Body of pancreas (tissue), 4 donors: ENCODE results near the gene GFOD1.
"Not testable (repeated sequence)": the region's sequence is repeated elsewhere in the genome, so short reads cannot be mapped to it uniquely, and the experiment has no call there.

Source experiments
- POLR2A ChIP-seq, 3 donors: fragments of 450-650 bp; IDR thresholded peaks; one replicate each; pipeline ENCODE4 v1.6.1; 2016; ENCODE audit warnings: antibody characterized with exemption in 3 of 3, mild to moderate bottlenecking in 2 of 3
- TF ChIP-seq, protein P1 (sequence below), 7 experiments: fragments of 450-650 bp in 4 of 7; fragments of 200-600 bp in 3 of 7; sonication (generic) in 3 of 7; IDR thresholded peaks; one replicate each; pipeline ENCODE4 v1.5.1; 2016 to 2019; ENCODE audit warnings: antibody characterized with exemption in 7 of 7

DNA sequence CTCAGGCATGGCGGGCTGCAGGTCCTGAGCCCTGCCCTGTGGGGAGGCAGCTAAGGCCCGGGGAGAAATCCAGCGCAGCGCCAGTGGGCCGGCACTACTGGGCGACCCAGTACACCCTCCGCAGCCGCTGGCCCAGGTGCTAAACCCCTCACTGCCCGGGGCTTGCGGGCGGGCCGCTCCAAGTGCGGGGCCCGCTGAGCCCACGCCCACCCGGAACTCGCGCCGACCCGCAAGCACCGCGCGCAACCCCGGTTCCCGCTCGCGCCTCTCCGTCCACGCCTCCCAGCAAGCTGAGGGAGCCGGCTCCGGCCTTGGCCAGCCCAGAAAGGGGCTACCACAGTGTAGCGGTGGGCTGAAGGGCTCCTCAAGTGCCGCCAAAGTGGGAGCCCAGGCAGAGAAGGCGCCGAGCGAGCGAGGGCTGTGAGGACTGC is 23.8 kb upstream of the GFOD1 start:
- TF ChIP-seq, protein P1, sequence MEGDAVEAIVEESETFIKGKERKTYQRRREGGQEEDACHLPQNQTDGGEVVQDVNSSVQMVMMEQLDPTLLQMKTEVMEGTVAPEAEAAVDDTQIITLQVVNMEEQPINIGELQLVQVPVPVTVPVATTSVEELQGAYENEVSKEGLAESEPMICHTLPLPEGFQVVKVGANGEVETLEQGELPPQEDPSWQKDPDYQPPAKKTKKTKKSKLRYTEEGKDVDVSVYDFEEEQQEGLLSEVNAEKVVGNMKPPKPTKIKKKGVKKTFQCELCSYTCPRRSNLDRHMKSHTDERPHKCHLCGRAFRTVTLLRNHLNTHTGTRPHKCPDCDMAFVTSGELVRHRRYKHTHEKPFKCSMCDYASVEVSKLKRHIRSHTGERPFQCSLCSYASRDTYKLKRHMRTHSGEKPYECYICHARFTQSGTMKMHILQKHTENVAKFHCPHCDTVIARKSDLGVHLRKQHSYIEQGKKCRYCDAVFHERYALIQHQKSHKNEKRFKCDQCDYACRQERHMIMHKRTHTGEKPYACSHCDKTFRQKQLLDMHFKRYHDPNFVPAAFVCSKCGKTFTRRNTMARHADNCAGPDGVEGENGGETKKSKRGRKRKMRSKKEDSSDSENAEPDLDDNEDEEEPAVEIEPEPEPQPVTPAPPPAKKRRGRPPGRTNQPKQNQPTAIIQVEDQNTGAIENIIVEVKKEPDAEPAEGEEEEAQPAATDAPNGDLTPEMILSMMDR (IDR thresholded peaks at IDR 0.05): not testable (repeated sequence)
- not testable (repeated sequence) for TF ChIP-seq POLR2A (IDR thresholded peaks at IDR 0.05)
